ENCODE data around the gene AGBL1. TPM values are rescaled to one million over a fixed set of nuclear protein-coding genes. Genes with fewer than 3 reads are reported as not detected.

AGBL1 gene
- total and polyA plus RNA-seq, 2 donors (not counting 3 experiments of a cell fraction or from before 2014, with no cell fraction given): not detected

GRCh38 chr15:86691091-86691663 is 611.5 kb downstream of the AGBL1 start:
- H3K27ac ChIP-seq (ENCODE audit: insufficient read depth, low read depth, low read length): no peak overlapping the region
- no TSS peak for BruUV-seq (replicated peaks)
- CTCF ChIA-PET: no interaction called here

More at GRCh38 chr15:86691091-86691663, 611.5 kb downstream of the AGBL1 start:
- no peak overlapping the region for H3K4me2 ChIP-seq (ENCODE audit: insufficient read depth, low read length)
- no peaks in the 10 kb centered on the region for H4K20me1 ChIP-seq (replicated peaks; ENCODE audit: control insufficient read depth, extremely low read depth, insufficient read depth, low read length)
- TF ChIP-seq FOS (IDR thresholded peaks at IDR 0.05; ENCODE audit: borderline replicate concordance, insufficient read depth, low read length) (no peak), EZH2 (IDR thresholded peaks at IDR 0.05; ENCODE audit: borderline replicate concordance, low read depth, low read length, severe bottlenecking) (no peak), GATA2 (IDR thresholded peaks at IDR 0.05; ENCODE audit: insufficient read depth, insufficient read length, low read depth, low read length) (no peak), POLR2A (IDR thresholded peaks at IDR 0.05; ENCODE audit: low read depth, low read length) (no peak), POLR2AphosphoS5 (IDR thresholded peaks at IDR 0.05; ENCODE audit: insufficient read depth, low read depth, low read length) (no peak), MAX (IDR thresholded peaks at IDR 0.05; ENCODE audit: insufficient read depth, insufficient read length) (no peak), JUN (IDR thresholded peaks at IDR 0.05; ENCODE audit: borderline replicate concordance, insufficient read depth, insufficient read length, low read depth) (no peak), MYC (IDR thresholded peaks at IDR 0.05; ENCODE audit: low read depth, low read length) (no peak), CTCF (IDR thresholded peaks at IDR 0.05; ENCODE audit: extremely low read depth in 1 of 2, insufficient read depth in 1 of 2, low read depth in 1 of 2, low read length in 2 of 2) (no peak)
- no peaks in the 10 kb centered on the region for H3K9me3 ChIP-seq (replicated peaks; ENCODE audit: control insufficient read depth, insufficient read depth, low read length)
- dilution Hi-C loops (cut with MboI; ENCODE audit: extremely low pct_ligation_motif_present, low sequenced_read_pairs): no loop called here
- H3K9me1 ChIP-seq (replicated peaks; ENCODE audit: control insufficient read depth, extremely low read depth, insufficient read depth, low read length): no peaks in the 10 kb centered on the region
- no peak overlapping the region for H3K4me3 ChIP-seq (replicated peaks in 1 of 3; ENCODE audit: insufficient read depth in 1 of 3, low read depth in 1 of 3, low read length in 3 of 3)
- H3K27me3 ChIP-seq (ENCODE audit: control insufficient read depth in 2 of 2, insufficient read depth in 2 of 2, low read length in 2 of 2): no peaks in the 10 kb centered on the region
- FAIRE-seq (no peak), DNase-seq (ENCODE audit: low read depth, low spot score) (no peak)
- H3K4me1 ChIP-seq (ENCODE audit: control insufficient read depth, extremely low read depth, insufficient read depth, low read length): no peaks in the 10 kb centered on the region
- H3K36me3 ChIP-seq (ENCODE audit: control insufficient read depth in 2 of 2, extremely low read depth in 1 of 2, insufficient read depth in 2 of 2, low read length in 2 of 2): no peaks in the 10 kb centered on the region
- H2AFZ ChIP-seq (ENCODE audit: low read depth, low read length): no peak overlapping the region
- H3K79me2 ChIP-seq (ENCODE audit: control insufficient read depth, insufficient read depth, low read length): no peaks in the 10 kb centered on the region
- POLR2A ChIA-PET: no interaction called here
- intact Hi-C loops (cut with micrococcal nuclease): no loop called here
- no peak overlapping the region for H3K9ac ChIP-seq (replicated peaks; ENCODE audit: extremely low read depth, insufficient read depth, low read length)

Data from endothelial cell of umbilical vein (primary cell).